Fibroblast of pulmonary artery (primary cell): ENCODE results near the gene PSME3.
"Not testable (repeated sequence)": the region's sequence is repeated elsewhere in the genome, so short reads cannot be mapped to it uniquely, and the experiment has no call there.

Experiments used
- DNase-seq: peaks from one replicate; pipeline ENCODE4 v3.0.0-alpha.2; 2010; ENCODE audit warnings: low read depth
- H3K4me3 ChIP-seq: replicated peaks from 2 replicates; pipeline ENCODE4 v1.5.1; 2011; ENCODE audit warnings: low read depth, mild to moderate bottlenecking, control low read depth, low read length, moderate library complexity
- CTCF ChIP-seq: IDR thresholded peaks from 2 replicates; pipeline ENCODE4 v1.5.1; 2011; ENCODE audit warnings: mild to moderate bottlenecking, control low read depth, low read length, inconsistent platforms; ENCODE audit errors: missing control alignments

The PSME3 gene

GRCh38 chr17:42850954-42851353 lies 17.8 kb downstream of the PSME3 start, which contains the start of gene AOC3:
Gene AOC3 (plus strand): TSS chr17:42851199. CDS start chr17:42851344, 145 bp downstream.
- no peak within 1 kb of the TSS for H3K4me3 ChIP-seq
- TF ChIP-seq CTCF: no peak
- DNase-seq: no peak

GRCh38 chr17:42851371-42852240 lies 18.4 kb downstream of the PSME3 start:
- not testable (repeated sequence) for DNase-seq

GRCh38 chr17:42852351-42852750 lies 19.2 kb downstream of the PSME3 start:
- no peak for DNase-seq
- no peak for TF ChIP-seq CTCF
- H3K4me3 ChIP-seq: no peak overlapping the region

More at GRCh38 chr17:42851371-42852240, 18.4 kb downstream of the PSME3 start:
- H3K4me3 ChIP-seq: not testable (repeated sequence)

- no peak for TF ChIP-seq CTCF
- DNase-seq: no peak
- no peak overlapping the region for H3K4me3 ChIP-seq
These were observed 19.8 kb downstream of the PSME3 start for GRCh38 chr17:42853004-42853403.

- no peak for DNase-seq
- TF ChIP-seq CTCF: no peak
- no peak overlapping the region for H3K4me3 ChIP-seq
These were observed 20.4 kb downstream of the PSME3 start for GRCh38 chr17:42853597-42853967.

GRCh38 chr17:42853968-42854790 lies 21.0 kb downstream of the PSME3 start:
- no peak for DNase-seq
- no peak for TF ChIP-seq CTCF
- H3K4me3 ChIP-seq: no peak overlapping the region

- DNase-seq: no peak
- no peak overlapping the region for H3K4me3 ChIP-seq
- TF ChIP-seq CTCF: no peak
These were observed 21.9 kb downstream of the PSME3 start for GRCh38 chr17:42855048-42855596.

GRCh38 chr17:42856093-42856492 lies 22.9 kb downstream of the PSME3 start:
- DNase-seq, H3K4me3 ChIP-seq: not testable (repeated sequence)

- H3K4me3 ChIP-seq, DNase-seq: not testable (repeated sequence)
These were observed 23.3 kb downstream of the PSME3 start for GRCh38 chr17:42856516-42856915.
